ENCODE measurements around the gene SLC24A5.

- TF ChIP-seq CTCF (IDR thresholded peaks at IDR 0.05; ENCODE audit: extremely low read depth in 1 of 2, insufficient read depth in 1 of 2, low read depth in 1 of 2, low read length in 2 of 2) = no peak
- TF ChIP-seq POLR2A (IDR thresholded peaks at IDR 0.05; ENCODE audit: low read depth, low read length) = no peak
- no peak for TF ChIP-seq EZH2 (IDR thresholded peaks at IDR 0.05; ENCODE audit: borderline replicate concordance, low read depth, low read length, severe bottlenecking)
- no peak for TF ChIP-seq GATA2 (IDR thresholded peaks at IDR 0.05; ENCODE audit: insufficient read depth, insufficient read length, low read depth, low read length)
- no peak for TF ChIP-seq MAX (IDR thresholded peaks at IDR 0.05; ENCODE audit: insufficient read depth, insufficient read length)
- TF ChIP-seq MYC (IDR thresholded peaks at IDR 0.05; ENCODE audit: low read depth, low read length) = no peak
- no peak for TF ChIP-seq POLR2AphosphoS5 (IDR thresholded peaks at IDR 0.05; ENCODE audit: insufficient read depth, low read depth, low read length)
Measured at GRCh38 chr15:48185529-48185928, 64.7 kb downstream of the SLC24A5 start.

Data from endothelial cell of umbilical vein (primary cell).